TTC549 (cell line): ENCODE data around the gene OR13C8.

Source experiments
- FAIRE-seq: peaks from 2 replicates; lab custom pipeline; 2012; peaks lifted over from hg19 to GRCh38; lab: Jason Lieb, UNC

Gene OR13C8

GRCh38 chr9:104611213-104611612 is 42.2 kb downstream of the OR13C8 start:
- no peak for FAIRE-seq

GRCh38 chr9:104617418-104617817 is 48.5 kb downstream of the OR13C8 start:
- no peak for FAIRE-seq

GRCh38 chr9:104618104-104618503 is 49.1 kb downstream of the OR13C8 start, which contains the start of gene OR13C9:
TSS of gene OR13C9 (minus strand) at chr9:104618204. CDS start at chr9:104618204, 0 bp downstream.
- FAIRE-seq: no peak
